NCI-H2227 (cell line): Measurements from ENCODE around the gene EEF1A1.
"Not testable (repeated sequence)": the region's sequence is repeated elsewhere in the genome, so short reads cannot be mapped to it uniquely, and the experiment has no call there.

ENCODE experiments used
- DNase-seq: peaks from one replicate; lab custom pipeline; 2025; ENCODE audit not compliant: unreplicated experiment; lab: John Stamatoyannopoulos, UW

EEF1A1 gene

DNA sequence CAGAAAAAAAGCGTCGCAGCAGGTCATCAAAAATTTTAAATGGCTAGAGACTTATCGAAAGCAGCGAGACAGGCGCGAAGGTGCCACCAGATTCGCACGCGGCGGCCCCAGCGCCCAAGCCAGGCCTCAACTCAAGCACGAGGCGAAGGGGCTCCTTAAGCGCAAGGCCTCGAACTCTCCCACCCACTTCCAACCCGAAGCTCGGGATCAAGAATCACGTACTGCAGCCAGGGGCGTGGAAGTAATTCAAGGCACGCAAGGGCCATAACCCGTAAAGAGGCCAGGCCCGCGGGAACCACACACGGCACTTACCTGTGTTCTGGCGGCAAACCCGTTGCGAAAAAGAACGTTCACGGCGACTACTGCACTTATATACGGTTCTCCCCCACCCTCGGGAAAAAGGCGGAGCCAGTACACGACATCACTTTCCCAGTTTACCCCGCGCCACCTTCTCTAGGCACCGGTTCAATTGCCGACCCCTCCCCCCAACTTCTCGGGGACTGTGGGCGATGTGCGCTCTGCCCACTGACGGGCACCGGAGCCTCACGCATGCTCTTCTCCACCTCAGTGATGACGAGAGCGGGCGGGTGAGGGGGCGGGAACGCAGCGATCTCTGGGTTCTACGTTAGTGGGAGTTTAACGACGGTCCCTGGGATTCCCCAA, at the start of gene EEF1A1:
Gene EEF1A1, minus strand, starts transcription at position 345 of the 663 bp plus-strand sequence. CDS start 1,006 bp downstream, outside the sequence.
- peak; percentile 98 for DNase-seq

DNA sequence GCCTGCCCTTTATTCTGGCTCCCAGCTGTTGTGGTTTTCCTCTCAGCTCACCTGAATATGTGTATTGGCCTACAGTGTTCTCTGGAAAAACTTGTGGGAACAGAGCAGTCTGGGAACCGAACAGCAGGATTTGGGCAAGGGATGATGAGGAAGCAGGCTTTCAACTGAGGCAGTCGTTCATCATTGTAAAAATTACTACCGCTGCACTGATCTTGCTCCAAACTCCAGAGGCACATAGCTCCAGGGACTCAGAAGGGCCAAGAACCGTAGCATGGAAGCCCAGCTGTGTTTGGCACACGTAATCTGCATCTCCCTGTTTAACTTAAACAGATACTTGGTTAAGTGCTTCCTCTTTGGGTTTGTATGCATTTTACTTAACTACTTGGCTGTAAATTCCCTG, 48.3 kb upstream of the EEF1A1 start:
- no peak for DNase-seq

DNA sequence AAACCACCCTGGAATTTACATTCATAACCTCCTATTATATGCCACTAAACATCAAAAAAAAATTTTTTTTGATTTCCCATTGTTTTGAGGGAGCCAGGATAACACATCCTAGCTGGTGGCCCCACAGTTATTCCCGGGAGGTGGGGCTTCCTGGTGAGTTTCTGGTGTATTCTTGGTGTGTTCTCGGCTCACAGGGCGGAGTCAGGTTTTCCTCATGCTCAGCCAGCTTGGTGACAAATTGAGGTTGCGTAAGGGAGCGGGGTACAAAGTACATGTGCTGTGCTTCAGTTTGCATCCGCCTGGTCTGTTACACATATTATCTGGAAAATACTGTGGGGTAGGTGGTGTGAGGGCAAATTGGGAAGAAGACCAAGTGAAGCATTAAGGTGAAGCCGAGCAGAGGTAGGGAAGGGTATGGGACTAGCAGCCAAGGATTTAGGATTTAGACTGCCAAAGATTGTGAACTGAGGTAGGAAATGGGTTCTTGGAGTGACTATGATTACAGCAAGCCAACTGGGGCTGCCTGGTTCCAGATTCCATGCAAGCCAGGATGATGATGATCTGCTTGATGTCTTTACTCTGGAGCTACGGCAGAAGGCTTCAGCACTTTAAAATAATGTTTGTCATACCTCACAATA, 46.2 kb upstream of the EEF1A1 start:
- no peak for DNase-seq

- DNase-seq, result not testable (repeated sequence)
Measured at GRCh38 chr6:73566486-73566871, 45.6 kb upstream of the EEF1A1 start.

DNA sequence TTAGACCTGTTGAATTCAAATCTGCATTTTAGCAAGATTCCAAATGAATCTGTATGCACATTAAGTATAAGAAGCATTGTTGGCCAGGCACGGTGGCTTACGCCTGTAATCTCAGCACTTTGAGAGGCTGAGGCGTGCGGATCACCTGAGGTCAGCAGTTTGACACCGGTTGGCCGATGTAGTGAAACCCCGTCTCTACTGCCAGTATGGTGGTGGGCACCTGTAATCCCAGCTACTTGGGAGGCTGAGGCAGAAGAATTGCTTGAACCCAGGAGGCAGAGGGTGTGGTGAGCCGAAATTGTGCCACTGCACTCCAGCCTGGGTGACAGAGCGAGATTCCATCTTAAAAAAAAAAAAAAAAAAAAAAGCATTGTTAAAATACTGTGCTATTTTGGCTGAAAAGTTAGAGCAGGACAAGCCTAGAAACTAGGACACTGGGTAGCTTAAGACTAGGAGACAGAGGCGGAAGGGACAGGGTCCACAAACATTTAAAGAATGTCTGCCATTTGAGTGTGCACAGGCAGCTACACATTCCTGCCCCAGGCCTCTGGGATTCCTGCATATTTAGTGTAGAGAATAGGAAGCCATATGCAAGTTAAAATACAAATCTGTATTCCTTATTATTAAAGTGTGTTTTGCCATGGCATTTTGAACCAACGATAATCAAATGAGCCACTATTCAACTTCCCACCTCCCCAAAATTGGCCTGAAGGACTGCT, 45.1 kb upstream of the EEF1A1 start:
- DNase-seq, result no peak

GRCh38 chr6:73564578-73565345, 43.9 kb upstream of the EEF1A1 start:
- no peak for DNase-seq

GRCh38 chr6:73562558-73562957, 41.7 kb upstream of the EEF1A1 start:
- DNase-seq, result no peak

GRCh38 chr6:73560853-73561407, 40.1 kb upstream of the EEF1A1 start:
- DNase-seq, result no peak

DNA sequence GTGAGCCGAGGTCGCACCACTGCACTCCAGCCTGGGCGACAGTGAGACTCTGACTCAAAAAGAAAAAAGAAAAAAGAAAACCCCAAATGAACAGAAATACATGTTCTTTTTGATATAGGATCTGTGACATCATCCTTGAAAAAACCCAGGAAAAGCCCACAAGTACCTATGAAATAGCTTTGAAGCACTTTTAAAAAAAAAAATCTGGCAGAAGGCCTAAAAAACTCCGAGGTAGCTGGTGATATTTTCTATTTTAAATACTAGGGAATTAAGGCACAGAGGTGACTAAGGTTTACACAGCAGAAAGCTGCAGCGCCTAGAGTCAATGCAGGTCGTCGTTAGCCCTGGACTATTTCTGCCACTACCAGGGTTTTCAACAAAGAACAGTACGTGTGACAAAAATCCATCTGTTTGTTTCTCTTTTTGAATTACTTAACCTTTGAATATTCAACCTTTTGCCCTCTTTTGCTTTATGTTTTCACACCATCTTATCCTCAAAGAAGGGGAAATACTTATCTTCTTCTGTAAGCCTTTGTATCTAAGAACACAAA, 39.4 kb upstream of the EEF1A1 start:
- DNase-seq, result no peak

- DNase-seq, result not testable (repeated sequence)
Measured at GRCh38 chr6:73559399-73559794, 38.6 kb upstream of the EEF1A1 start.

GRCh38 chr6:73558624-73559398, 38.0 kb upstream of the EEF1A1 start:
- no peak for DNase-seq

DNA sequence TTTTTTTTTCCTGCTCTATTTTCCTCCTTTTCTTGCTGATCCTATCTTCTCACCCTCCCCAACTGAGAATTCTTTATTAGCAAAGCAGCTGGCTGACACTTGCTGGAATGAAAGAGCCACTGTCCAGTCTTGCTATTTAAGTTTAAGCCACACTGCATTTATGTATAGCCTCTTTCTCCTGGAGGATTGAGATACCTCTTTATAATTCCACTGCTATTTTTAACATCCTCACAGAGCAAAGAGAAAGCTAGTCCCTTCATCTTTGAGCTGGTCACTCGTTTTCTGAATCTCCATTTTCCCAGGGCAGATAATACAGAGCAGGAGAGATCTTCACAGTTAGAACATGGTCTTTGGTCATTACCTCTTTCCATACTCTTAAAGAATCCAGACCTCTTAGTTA, 36.0 kb upstream of the EEF1A1 start:
- DNase-seq, result no peak

GRCh38 chr6:73555380-73555949, 34.6 kb upstream of the EEF1A1 start:
- not testable (repeated sequence) for DNase-seq

DNA sequence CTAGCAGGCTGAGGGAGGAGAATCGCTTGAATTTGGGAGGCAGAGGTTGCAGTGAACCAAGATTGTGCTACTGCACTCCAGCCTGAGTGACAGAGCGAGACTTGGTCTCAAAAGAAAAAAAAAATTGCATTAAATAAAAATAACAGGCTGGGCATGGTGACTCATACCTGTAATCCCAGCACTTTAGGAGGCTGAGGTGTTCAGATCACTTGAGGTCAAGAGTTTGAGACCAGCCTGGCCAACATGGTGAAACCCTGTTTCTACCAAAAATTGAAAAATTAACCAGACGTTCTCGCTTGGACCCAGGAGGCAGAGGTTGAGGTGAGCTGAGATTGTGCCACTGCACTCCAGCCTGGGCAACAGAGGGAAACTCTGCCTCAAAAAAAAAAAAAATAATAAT, 30.3 kb upstream of the EEF1A1 start:
- DNase-seq, result not testable (repeated sequence)

DNA sequence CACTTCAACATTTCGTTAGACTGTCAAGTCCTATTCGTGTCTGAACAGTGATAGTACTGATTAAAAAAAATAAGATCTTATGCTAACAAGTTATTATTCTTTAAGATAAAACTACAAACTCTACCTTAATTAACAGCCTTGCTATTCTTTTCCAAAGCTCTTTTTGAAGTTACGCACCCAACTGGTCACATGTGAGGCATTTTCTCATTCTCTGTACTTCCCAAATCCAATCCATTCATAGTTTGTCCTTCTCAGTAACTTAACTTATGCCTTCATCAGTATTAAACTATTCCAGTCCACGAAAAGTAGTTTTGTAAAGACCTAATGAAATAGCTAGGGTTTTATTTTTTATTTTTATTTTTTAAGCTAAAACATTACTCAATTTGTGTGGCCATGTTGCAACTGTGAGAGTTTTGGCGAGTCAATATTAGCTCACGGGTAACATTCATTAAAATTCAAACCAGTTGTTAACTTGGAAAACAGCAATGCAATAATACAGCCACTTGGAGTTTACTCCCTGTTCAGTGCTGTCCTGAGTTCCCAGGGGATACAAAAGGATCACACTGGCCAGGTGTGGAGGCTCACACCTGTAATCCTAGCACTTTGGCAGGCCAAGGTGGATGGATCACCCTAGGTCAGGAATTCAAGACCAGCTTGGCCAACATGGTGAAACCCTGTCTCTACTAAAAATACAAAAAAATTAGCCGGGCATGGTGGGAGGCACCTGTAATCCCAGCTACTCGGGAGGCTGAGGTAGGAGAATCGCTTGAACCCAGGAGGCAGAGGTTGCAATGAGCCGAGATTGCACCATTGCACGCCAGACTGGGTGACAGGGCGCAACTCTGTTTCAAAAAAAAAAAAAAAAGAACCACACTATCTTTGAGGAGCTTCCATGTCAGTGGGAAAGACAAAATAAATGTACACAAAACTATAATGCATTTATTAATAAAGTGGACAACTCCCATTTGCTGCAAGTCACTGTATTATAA, 27.9 kb upstream of the EEF1A1 start:
- DNase-seq, result no peak

DNA sequence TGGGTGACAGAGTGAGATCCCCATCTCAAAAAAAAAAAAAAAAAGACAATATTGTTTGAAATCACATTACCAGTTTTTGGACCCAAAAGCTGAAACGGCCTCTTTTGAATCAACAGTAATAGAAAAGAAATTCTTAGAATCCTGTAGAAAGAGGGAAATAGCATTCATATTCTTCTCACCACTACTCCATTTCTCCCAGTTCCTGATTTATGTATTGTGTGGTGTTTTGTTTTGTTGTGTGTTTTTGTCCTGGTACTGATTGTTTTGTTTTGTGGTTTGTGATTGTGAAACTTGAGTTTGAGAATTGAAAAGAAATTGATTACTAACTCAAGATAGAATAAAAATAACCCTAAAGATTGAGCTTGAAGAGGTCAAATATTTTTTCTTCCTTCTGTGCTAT, 26.2 kb upstream of the EEF1A1 start:
- DNase-seq, result no peak

DNA sequence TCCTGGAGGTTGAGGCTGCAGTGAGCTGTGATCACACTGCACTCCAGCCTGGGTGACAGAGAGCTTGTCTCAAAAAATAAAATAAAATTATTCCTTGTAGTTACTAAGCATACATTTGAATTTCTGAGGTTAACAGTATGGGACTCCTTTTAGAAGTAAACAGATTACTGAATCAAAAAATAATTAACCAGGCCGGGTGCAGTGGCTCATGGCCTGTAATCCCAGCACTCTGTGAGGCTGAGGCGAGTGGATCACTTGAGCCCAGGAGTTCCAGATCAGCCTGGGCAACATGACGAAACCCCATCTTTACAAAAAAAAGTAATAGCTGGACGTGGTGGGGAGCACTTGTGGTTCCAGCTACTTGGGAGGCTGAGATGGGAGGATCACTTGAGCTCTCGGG, 22.1 kb upstream of the EEF1A1 start:
- DNase-seq, result no peak

- not testable (repeated sequence) for DNase-seq
Measured at GRCh38 chr6:73542481-73542880, 21.6 kb upstream of the EEF1A1 start.
